Measurements from ENCODE around the gene BSPRY. TPM values are rescaled to one million over a fixed set of nuclear protein-coding genes. Genes with fewer than 3 reads are reported as not detected.
"Not testable (repeated sequence)": the region's sequence is repeated elsewhere in the genome, so short reads cannot be mapped to it uniquely, and the experiment has no call there.

BSPRY gene
- total RNA-seq, 2 experiments from 2014 or later = 11.7 to 12.2 TPM

DNA sequence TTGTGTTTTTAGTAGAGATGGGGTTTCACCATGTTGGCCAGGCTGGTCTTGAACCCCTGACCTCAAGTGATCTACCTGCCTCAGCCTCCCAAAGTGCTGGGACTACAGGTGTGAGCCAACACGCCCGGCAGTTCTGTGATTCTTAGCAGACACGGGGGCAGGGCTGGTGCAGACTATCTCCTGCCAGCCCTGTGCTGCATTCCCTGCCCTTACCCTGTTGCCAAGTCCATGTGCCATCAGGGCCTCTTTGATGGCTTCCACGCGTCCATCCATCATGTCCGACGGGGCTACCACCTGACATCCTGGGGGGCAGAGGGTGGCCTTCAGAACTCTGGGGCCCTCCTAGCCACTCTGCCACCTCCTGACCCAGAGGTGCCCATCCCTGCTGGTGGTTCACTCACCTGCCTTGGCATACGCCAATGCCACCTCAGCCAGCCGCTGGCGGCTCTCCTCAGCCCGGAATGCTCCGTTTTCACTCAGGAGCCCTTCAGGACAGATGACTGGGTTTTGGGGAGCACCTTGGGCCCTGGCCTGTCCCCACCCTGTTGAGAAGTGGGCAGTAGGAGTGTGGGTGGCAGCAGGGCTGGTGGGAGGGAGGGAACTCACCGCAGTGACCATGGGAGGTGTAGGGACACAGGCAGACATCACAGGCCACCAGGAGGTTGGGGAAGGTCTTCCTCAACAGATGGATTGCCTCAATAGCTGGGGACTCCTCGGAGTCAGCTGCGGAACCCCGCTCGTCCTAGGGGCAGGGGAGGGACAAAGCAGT is 41.0 kb downstream of the BSPRY start:
- Mint-ChIP-seq H3K27ac (no peak overlapping the region), H3K36me3 (peaks cover 7% of the 10 kb centered on the region), H3K27me3 (no peaks in the 10 kb centered on the region), H3K4me3 (no peak overlapping the region), H3K4me1 (no peaks in the 10 kb centered on the region), H3K9me3 (no peaks in the 10 kb centered on the region)
- no peak for DNase-seq

GRCh38 chr9:113391917-113392316 is 42.6 kb downstream of the BSPRY start:
- Mint-ChIP-seq H3K4me1 (no peaks in the 10 kb centered on the region), H3K9me3 (no peaks in the 10 kb centered on the region), H3K27ac (no peak overlapping the region), H3K4me3 (no peak overlapping the region), H3K27me3 (no peaks in the 10 kb centered on the region), H3K36me3 (peaks cover 7% of the 10 kb centered on the region)
- DNase-seq = no peak

DNA sequence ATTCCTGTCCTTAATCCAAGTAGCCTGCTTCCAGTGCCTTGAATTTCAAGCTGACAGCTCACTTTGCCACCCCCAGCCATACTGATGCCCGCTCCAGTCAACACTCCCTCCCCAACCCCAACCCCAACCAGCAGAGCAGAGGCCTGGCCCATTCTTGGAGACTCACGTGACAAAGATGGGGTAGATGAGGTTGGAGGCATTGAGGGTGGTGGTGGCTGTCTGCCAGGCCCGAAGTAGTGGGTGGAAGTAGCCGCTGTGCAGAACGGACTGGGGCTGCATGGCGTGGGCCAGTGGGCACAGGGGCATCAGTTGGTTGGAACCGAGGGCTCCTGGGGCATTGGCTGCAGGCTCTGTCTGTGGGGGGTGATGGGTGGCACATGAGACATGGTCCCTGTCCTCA is 43.9 kb downstream of the BSPRY start:
- H3K27ac Mint-ChIP-seq = no peak overlapping the region
- H3K27me3 Mint-ChIP-seq = no peaks in the 10 kb centered on the region
- H3K36me3 Mint-ChIP-seq = peaks cover 5% of the 10 kb centered on the region
- no peak overlapping the region for H3K4me3 Mint-ChIP-seq
- peaks cover 3% of the 10 kb centered on the region for H3K4me1 Mint-ChIP-seq
- DNase-seq = no peak
- no peaks in the 10 kb centered on the region for H3K9me3 Mint-ChIP-seq

DNA sequence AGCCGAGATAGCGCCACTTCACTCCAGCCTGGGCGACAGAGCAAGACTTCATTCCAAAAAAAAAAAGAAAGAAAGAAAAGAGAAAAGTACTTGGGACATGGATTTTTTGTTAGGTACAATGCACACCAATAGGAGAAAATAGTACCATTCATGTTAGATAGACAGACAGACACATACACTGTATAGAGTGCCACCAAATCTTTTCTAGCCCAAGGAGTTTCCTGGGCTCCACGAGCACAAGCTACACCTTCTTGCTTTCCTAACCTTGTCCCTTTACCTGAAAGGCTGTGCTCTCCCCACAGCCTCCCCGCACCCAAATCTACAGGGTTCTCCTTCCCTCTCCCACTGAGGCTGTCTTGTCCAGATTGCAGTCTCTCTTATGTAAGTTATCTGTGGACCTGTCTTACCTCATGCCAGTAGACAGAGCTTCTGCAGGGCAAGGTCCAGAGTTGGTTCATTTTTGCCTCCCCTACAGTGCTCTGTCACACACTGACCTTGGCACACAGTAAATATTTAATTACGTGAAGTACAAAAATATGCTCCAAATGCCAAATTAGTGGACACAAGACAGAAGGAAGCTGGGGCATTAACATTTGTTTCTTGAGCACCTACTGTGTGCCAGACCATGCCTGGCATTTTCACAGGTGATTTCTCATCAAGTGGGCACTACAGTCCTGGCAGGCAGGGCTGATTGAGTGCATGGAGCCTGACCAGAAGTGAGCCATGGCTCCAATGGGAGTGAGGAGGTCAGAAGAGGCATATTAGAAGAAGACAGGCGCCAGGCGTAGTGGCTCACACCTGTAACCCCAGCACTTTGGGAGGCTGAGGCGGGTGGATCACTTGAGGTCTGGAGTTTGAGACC is 45.9 kb downstream of the BSPRY start:
- Mint-ChIP-seq H3K4me3 (no peak overlapping the region), H3K27me3 (no peaks in the 10 kb centered on the region), H3K36me3 (no peaks in the 10 kb centered on the region), H3K4me1 (peaks cover 14% of the 10 kb centered on the region), H3K9me3 (no peaks in the 10 kb centered on the region), H3K27ac (no peak overlapping the region)
- no peak for DNase-seq

DNA sequence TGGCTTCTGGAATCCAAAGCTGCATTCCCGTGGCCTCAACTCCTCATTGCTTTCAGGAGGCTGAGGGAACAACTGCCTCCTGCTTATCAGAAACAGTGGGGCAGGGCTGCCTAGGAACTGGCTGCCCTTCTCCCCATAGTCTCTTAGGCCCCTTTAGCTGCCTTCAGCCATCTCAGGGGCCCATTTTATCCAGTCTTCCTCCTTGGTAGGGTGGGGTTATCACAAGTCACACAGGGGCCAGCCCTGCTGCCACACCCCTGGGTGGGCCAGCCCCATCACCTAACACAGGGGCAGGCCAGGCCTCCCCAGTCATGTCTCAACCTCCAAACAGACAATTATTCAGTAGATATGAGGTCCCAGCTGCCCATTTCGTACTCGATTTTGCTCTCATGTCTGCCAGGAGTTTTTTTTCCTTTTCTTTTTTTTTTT is 47.9 kb downstream of the BSPRY start:
- Mint-ChIP-seq H3K27me3 (no peaks in the 10 kb centered on the region), H3K36me3 (no peaks in the 10 kb centered on the region), H3K4me1 (peaks cover 21% of the 10 kb centered on the region), H3K4me3 (no peak overlapping the region), H3K27ac (no peak overlapping the region), H3K9me3 (no peaks in the 10 kb centered on the region)
- DNase-seq = no peak

DNA sequence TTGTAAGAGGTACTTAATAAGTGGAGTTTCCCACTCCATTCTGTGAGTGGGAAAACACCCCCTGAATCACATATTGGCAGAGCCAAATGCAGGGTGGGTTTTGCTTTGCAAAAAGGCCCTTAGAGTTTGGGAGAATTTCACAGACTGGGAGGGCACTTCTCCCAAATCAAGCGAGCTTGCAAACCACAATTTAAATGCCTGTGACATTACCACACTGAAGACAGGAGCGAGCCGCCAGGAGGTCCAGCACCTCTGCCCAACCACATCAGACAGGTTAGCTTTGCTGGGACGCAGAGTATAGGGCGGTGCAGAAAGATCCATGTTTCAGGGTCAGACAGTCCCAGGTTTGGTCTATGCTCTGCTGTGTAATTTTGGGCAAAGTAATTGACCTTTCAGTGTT is 49.5 kb downstream of the BSPRY start:
- Mint-ChIP-seq H3K9me3 (no peaks in the 10 kb centered on the region), H3K4me3 (no peak overlapping the region), H3K27me3 (no peaks in the 10 kb centered on the region), H3K4me1 (peaks cover 24% of the 10 kb centered on the region), H3K27ac (no peak overlapping the region), H3K36me3 (no peaks in the 10 kb centered on the region)
- no peak for DNase-seq

DNA sequence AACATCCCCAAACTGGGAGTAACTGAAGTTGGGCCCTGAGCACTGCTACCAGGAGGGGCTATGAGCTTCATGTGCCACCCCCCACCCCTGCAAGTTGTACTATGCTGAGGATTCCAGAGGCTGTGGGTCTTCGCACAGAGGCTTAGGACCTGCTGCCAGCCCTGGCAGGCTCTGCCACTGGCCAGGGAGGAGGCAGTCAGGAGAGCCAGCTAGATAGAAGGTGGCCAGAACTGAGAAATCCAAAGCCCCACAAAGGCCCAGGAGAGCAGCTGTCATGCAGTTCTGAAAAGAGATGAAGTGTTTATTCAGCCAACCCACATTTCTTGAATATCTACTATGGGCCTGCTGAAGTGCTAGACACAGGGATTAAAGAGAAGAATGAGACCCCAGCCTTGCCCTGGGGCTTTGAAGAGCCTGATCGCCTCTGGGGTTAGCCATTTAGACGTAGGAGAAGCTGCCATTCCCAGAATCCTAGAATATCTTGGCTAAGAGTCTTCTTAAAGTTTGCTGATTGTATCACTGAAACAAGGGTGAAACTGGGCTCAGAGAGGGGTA is 50.4 kb downstream of the BSPRY start:
- no peaks in the 10 kb centered on the region for H3K36me3 Mint-ChIP-seq
- H3K27me3 Mint-ChIP-seq = no peaks in the 10 kb centered on the region
- peak overlapping the region; percentile 72 for H3K4me3 Mint-ChIP-seq
- peak overlapping the region; percentile 17 for H3K27ac Mint-ChIP-seq
- peaks cover 25% of the 10 kb centered on the region for H3K4me1 Mint-ChIP-seq
- no peaks in the 10 kb centered on the region for H3K9me3 Mint-ChIP-seq
- no peak for DNase-seq

- peak within 1 kb of the TSS; percentile 71 for H3K27ac Mint-ChIP-seq
Observed at GRCh38 chr9:113401027-113401792, 51.9 kb downstream of the BSPRY start, which contains the start of gene ALAD. ALAD (minus strand) TSS chr9:113401284; CDS start chr9:113393559, 7,725 bp downstream.

DNA sequence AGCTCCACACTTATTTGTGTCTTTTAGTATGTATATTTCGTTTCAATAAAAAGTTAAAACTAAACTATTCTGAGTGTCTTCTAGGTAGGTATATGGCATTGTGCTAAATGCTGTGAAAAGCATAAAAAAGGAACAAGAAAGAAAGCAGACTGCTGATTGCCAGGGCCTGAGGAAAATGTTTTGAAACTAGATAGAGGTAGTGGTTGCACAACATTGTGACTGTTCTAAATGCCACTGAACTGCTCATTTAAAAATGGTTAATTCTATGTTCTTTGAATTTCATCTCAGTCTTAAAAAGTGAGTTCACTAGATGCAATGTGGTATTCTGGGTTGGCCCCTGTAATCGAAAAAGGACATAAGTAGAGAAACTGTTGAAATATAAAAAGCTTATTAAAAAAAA is 54.3 kb downstream of the BSPRY start:
- Mint-ChIP-seq H3K27ac (no peak overlapping the region), H3K4me1 (peaks cover 40% of the 10 kb centered on the region), H3K9me3 (no peaks in the 10 kb centered on the region), H3K36me3 (peaks cover 15% of the 10 kb centered on the region), H3K27me3 (no peaks in the 10 kb centered on the region), H3K4me3 (no peak overlapping the region)
- no peak for DNase-seq

More at GRCh38 chr9:113401027-113401792, 51.9 kb downstream of the BSPRY start, which contains the start of gene ALAD:
- Mint-ChIP-seq H3K36me3 (no peaks in the 10 kb centered on the region), H3K4me3 (peak within 1 kb of the TSS; percentile 95), H3K4me1 (peaks cover 25% of the 10 kb centered on the region), H3K27me3 (no peaks in the 10 kb centered on the region), H3K9me3 (no peaks in the 10 kb centered on the region)
- peak; percentile 100 for DNase-seq

DNA sequence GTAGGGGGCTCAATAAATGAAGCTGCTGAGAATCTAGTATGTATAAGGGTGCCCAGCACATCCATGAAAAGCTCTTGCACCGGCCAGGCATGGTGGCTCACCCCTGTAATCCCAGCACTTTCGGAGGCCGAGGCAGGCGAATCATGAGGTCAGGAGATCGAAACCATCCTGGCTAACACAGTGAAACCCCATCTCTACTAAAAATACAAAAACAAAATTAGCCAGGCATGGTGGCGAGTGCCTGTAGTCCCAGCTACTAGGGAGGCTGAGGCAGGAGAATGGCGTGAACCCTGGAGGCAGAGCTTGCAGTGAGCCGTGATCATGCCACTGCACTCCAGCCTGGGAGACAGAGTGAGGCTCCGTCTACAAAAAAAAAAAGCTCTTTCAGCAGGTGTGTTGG is 57.0 kb downstream of the BSPRY start:
- H3K9me3 Mint-ChIP-seq, H3K4me3 Mint-ChIP-seq, H3K27me3 Mint-ChIP-seq, DNase-seq: not testable (repeated sequence)
- Mint-ChIP-seq H3K36me3 (peaks cover 31% of the 10 kb centered on the region), H3K4me1 (peaks cover 30% of the 10 kb centered on the region), H3K27ac (peak overlapping the region; percentile 72)

DNA sequence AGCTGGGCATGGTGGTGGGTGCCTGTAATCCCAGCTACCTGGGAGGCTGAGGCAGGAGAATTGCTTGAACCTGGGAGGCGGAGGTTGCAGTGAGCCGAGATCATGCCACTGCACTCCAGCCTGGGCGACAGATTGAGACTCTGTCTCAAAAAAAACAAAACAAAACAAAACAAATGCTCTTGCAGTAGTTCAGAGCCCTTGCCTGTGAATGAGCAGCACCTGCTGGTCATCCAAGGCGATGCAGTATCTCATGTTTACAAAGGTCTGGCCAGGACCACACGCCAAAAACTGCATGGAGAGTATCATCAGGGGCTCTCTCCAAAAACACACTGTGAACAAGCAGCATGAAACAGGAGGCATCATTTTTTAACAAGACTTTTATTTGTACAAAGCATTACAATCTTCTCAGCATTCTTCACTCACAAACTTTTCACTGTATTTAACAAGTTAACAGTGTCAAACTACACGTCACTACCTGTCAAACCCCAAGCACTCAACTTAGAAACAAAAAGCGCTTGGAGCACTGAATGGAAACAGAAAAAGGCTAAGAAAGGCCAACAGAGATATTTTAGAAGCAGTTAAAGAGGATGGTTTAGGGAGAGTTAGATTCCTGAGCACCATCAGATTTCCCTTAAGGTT is 57.7 kb downstream of the BSPRY start:
- peak overlapping the region; percentile 73 for H3K27ac Mint-ChIP-seq
- H3K4me1 Mint-ChIP-seq = peaks cover 29% of the 10 kb centered on the region
- peak overlapping the region; percentile 97 for H3K4me3 Mint-ChIP-seq
- peaks cover 31% of the 10 kb centered on the region for H3K36me3 Mint-ChIP-seq
- peak; percentile 48 for DNase-seq
- not testable (repeated sequence) for H3K27me3 Mint-ChIP-seq, H3K9me3 Mint-ChIP-seq

- peaks cover 31% of the 10 kb centered on the region for H3K36me3 Mint-ChIP-seq
- peak overlapping the region; percentile 100 for H3K27ac Mint-ChIP-seq
- no peaks in the 10 kb centered on the region for H3K9me3 Mint-ChIP-seq
- no peak for DNase-seq
- peaks cover 26% of the 10 kb centered on the region for H3K4me1 Mint-ChIP-seq
- H3K27me3 Mint-ChIP-seq = peaks cover 4% of the 10 kb centered on the region
- H3K4me3 Mint-ChIP-seq = peak overlapping the region; percentile 97
Observed at GRCh38 chr9:113409481-113409880, 60.1 kb downstream of the BSPRY start.

DNA sequence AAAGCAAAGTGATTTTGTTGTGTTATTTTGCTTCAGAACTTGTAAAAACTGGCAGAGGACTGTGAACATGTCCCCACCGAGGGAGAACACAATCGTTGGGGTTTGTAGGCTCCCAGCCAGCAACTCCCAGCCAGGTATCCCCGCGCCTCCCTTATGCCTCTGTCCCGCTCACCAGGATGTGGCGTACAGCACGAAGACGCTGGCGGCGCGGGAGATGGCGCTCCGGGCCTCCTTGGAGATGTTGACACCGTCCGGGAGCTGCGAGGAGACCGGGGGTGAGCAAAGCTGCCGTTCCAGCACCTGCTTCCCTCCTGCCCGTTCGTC is 60.5 kb downstream of the BSPRY start:
- Mint-ChIP-seq H3K4me3 (peak overlapping the region; percentile 97), H3K36me3 (peaks cover 31% of the 10 kb centered on the region), H3K27me3 (peaks cover 4% of the 10 kb centered on the region), H3K4me1 (peaks cover 26% of the 10 kb centered on the region), H3K9me3 (no peaks in the 10 kb centered on the region), H3K27ac (peak overlapping the region; percentile 100)
- no peak for DNase-seq

DNA sequence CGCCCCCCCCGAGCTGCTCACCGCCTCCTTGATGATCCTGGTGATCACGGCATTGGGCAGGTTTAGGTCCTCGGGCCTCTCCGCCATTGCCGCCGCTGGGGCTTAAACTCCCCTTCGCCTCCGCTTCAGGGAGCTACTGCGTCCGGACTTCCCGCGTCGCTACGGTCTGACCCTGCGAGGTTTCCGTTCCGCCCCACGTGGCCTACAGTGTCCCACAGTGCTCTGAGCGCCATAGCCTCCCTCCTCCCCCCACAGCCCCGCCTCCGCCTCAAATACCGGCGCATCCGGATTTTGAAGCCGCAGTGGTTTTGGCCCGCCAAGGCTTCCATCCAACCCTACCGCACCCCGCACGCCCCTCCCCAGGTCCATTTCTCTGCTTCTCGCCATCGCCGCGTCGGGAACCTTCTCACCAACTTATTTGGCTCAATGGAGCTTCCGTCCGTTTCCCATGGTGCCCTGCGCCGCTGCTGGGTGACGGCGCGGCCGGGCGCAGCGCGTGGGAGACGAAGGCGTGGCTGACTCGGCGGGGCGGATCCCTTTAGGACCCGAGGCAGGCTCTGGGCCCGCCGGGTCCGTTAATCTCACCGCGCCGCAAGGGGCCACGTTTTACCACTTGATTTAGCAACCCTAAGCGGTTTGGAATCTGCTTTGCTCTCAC is 61.0 kb downstream of the BSPRY start, which contains the start of the genes C9orf43 and POLE3:
Gene C9orf43 (plus strand): TSS at position 541 of the 658 bp plus-strand sequence. CDS start 2,747 bp downstream, outside the sequence.
Gene POLE3 (minus strand): TSS at position 469 of the 658 bp plus-strand sequence. CDS start 382 bp downstream, at position 87.
- Mint-ChIP-seq H3K4me3 (peak within 1 kb of the TSS; percentile 97), H3K27me3 (peaks cover 4% of the 10 kb centered on the region), H3K27ac (peak within 1 kb of the TSS; percentile 100), H3K9me3 (no peaks in the 10 kb centered on the region), H3K4me1 (peaks cover 26% of the 10 kb centered on the region), H3K36me3 (peaks cover 31% of the 10 kb centered on the region)
- peak; percentile 97 for DNase-seq

Data from activated naive CD8-positive, alpha-beta T cell treated with anti-CD3 and anti-CD28 coated beads for 36 hours (primary cell).